Panc1 (cell line): ENCODE results near the gene NUDT16L1. TPM values are rescaled to one million over a fixed set of nuclear protein-coding genes. Genes with fewer than 3 reads are reported as not detected.

ENCODE experiments used
- ATAC-seq: fragments of 200-7000 bp; cut with Tn5 transposase; 2 replicates; pipeline ENCODE4 v1.9.1; 2020; ENCODE audit warnings: mild to moderate bottlenecking, moderate library complexity
- BruUV-seq: library from RNA; stranded (reverse); fragments of 400-500 nt; replicated peaks from 2 replicates; lab custom pipeline; 2021; lab: Mats Ljungman, UMichigan
- CTCF ChIA-PET: fragments of 300-600 bp; sonication (Branson Sonifier 250); formaldehyde crosslinking; loops from one replicate; lab custom pipeline; 2022; ENCODE audit warnings: antibody characterized with exemption; lab: Charles Lee
- POLR2A ChIA-PET: fragments of 300-600 bp; sonication (Branson Sonifier 250); formaldehyde crosslinking; loops from one replicate; lab custom pipeline; 2022; ENCODE audit warnings: antibody characterized with exemption; lab: Charles Lee
- DNase-seq: peaks from one replicate; pipeline ENCODE4 v3.0.0-alpha.2; 2010; ENCODE audit warnings: low read depth, low spot score
- H3K27ac ChIP-seq: 2 replicates; pipeline ENCODE4 v1.5.1; 2011; ENCODE audit warnings: mild to moderate bottlenecking, low read length, inconsistent platforms
- H3K27me3 ChIP-seq: fragments of 200-500 bp; sonication (Bioruptor generic); 2 replicates; pipeline ENCODE4 v1.6.0; 2014; ENCODE audit warnings: low read length, inconsistent platforms; ENCODE audit not compliant: control insufficient read depth, insufficient read depth
- H3K36me3 ChIP-seq: fragments of 200-500 bp; sonication (Bioruptor generic); 2 replicates; pipeline ENCODE4 v1.5.1; 2014; ENCODE audit warnings: inconsistent platforms, mild to moderate bottlenecking, low read length, moderate library complexity; ENCODE audit not compliant: control insufficient read depth, insufficient read depth
- H3K4me1 ChIP-seq: 2 replicates; pipeline ENCODE4 v1.5.1; 2011; ENCODE audit warnings: inconsistent platforms, mild to moderate bottlenecking, low read length, moderate library complexity; ENCODE audit not compliant: control insufficient read depth, insufficient read depth
- H3K4me3 ChIP-seq, 2 experiments: 2 replicates each; pipeline ENCODE4 v1.5.1; 2011 to 2012; ENCODE audit warnings: low read depth in 2 of 2, low read length in 2 of 2, mild to moderate bottlenecking in 2 of 2, inconsistent platforms in 1 of 2, moderate library complexity in 1 of 2
- H3K9me3 ChIP-seq: fragments of 200-500 bp; sonication (Bioruptor generic); 2 replicates; pipeline ENCODE4 v1.5.1; 2014; ENCODE audit warnings: low read depth, mild to moderate bottlenecking, inconsistent platforms, low read length, moderate library complexity; ENCODE audit not compliant: control insufficient read depth, insufficient read depth
- POLR2AphosphoS5 ChIP-seq: IDR thresholded peaks from 2 replicates; pipeline ENCODE4 v1.6.1; 2012; ENCODE audit warnings: mild to moderate bottlenecking, low read depth, low read length, moderate library complexity
- SIN3A ChIP-seq: IDR thresholded peaks from 2 replicates; pipeline ENCODE4 v1.6.1; 2012; ENCODE audit warnings: low read depth, mild to moderate bottlenecking, low read length, moderate library complexity, borderline replicate concordance; ENCODE audit not compliant: insufficient read depth
- TCF7L2 ChIP-seq: IDR thresholded peaks from 2 replicates; pipeline ENCODE4 v1.6.1; 2011; ENCODE audit warnings: mild to moderate bottlenecking, low read depth, low read length, inconsistent platforms
- in situ Hi-C: cut with HindIII; loops from 2 replicates; pipeline ENCODE4 v1.10.0; 2016; ENCODE audit warnings: low sequenced_read_pairs, low pct_unique_long_range_greater_than_20kb
- intact Hi-C: fragments of 100-400 bp; cut with micrococcal nuclease; formaldehyde crosslinking; loops from one replicate; pipeline ENCODE4 v1.10.0; 2022; ENCODE audit not compliant: unreplicated experiment
- microRNA-seq: library from miRNA; unstranded; fragments of <30 nt; microRNA quantifications from one replicate; pipeline ENCODE4 v1.1.0, GENCODE V29; 2020; ENCODE audit not compliant: unreplicated experiment
- total RNA-seq: library from RNA; stranded (reverse); gene quantifications from one replicate; pipeline ENCODE4 v1.2.1, GENCODE V29; 2021; ENCODE audit not compliant: unreplicated experiment
- TF ChIP-seq, protein P1 (sequence below), 2 experiments: IDR thresholded peaks; 2 replicates each; pipeline ENCODE4 v1.6.1; 2011 to 2012; ENCODE audit warnings: low read depth in 2 of 2, control low read depth in 1 of 2, low read length in 1 of 2, mild to moderate bottlenecking in 1 of 2, moderate library complexity in 1 of 2; ENCODE audit not compliant: insufficient read depth in 1 of 2
- TF ChIP-seq, protein P2 (sequence below): fragments of 450-650 bp; IDR thresholded peaks from 2 replicates; pipeline ENCODE4 v1.5.1; 2017; ENCODE audit warnings: mild to moderate bottlenecking

NUDT16L1 gene
- total RNA-seq, 1 experiment from 2014 or later = 42.9 TPM

DNA sequence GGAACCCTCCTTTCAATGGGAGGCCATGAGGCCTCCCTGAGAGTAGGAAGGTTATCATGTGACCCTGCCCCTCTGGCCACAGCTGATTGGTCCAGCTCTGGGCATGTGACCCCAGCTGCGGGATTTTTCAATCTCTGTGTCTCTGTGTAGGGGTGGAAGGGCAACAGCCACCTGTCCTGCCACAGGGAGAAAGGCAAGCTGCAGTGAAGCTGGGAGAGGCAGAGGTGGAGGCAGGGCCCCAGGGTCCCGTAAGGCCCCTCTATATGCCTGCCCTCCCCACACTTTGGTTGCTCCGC, 51.9 kb downstream of the NUDT16L1 start:
- no peaks in the 10 kb centered on the region for H3K4me1 ChIP-seq
- POLR2A ChIA-PET = no interaction called here
- no TSS peak for BruUV-seq
- H3K27me3 ChIP-seq = no peaks in the 10 kb centered on the region
- TF ChIP-seq POLR2AphosphoS5 (no peak), SIN3A (no peak), TCF7L2 (no peak)
- TF ChIP-seq, protein P1, sequence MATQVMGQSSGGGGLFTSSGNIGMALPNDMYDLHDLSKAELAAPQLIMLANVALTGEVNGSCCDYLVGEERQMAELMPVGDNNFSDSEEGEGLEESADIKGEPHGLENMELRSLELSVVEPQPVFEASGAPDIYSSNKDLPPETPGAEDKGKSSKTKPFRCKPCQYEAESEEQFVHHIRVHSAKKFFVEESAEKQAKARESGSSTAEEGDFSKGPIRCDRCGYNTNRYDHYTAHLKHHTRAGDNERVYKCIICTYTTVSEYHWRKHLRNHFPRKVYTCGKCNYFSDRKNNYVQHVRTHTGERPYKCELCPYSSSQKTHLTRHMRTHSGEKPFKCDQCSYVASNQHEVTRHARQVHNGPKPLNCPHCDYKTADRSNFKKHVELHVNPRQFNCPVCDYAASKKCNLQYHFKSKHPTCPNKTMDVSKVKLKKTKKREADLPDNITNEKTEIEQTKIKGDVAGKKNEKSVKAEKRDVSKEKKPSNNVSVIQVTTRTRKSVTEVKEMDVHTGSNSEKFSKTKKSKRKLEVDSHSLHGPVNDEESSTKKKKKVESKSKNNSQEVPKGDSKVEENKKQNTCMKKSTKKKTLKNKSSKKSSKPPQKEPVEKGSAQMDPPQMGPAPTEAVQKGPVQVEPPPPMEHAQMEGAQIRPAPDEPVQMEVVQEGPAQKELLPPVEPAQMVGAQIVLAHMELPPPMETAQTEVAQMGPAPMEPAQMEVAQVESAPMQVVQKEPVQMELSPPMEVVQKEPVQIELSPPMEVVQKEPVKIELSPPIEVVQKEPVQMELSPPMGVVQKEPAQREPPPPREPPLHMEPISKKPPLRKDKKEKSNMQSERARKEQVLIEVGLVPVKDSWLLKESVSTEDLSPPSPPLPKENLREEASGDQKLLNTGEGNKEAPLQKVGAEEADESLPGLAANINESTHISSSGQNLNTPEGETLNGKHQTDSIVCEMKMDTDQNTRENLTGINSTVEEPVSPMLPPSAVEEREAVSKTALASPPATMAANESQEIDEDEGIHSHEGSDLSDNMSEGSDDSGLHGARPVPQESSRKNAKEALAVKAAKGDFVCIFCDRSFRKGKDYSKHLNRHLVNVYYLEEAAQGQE (IDR thresholded peaks at IDR 0.05; ENCODE audit: insufficient read depth in 1 of 2, low read depth in 2 of 2, low read length in 1 of 2) = no peak
- TF ChIP-seq, protein P2, sequence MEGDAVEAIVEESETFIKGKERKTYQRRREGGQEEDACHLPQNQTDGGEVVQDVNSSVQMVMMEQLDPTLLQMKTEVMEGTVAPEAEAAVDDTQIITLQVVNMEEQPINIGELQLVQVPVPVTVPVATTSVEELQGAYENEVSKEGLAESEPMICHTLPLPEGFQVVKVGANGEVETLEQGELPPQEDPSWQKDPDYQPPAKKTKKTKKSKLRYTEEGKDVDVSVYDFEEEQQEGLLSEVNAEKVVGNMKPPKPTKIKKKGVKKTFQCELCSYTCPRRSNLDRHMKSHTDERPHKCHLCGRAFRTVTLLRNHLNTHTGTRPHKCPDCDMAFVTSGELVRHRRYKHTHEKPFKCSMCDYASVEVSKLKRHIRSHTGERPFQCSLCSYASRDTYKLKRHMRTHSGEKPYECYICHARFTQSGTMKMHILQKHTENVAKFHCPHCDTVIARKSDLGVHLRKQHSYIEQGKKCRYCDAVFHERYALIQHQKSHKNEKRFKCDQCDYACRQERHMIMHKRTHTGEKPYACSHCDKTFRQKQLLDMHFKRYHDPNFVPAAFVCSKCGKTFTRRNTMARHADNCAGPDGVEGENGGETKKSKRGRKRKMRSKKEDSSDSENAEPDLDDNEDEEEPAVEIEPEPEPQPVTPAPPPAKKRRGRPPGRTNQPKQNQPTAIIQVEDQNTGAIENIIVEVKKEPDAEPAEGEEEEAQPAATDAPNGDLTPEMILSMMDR = no peak
- intact Hi-C loops (no loop called here), in situ Hi-C loops (no loop called here)
- H3K36me3 ChIP-seq = no peaks in the 10 kb centered on the region
- no peaks in the 10 kb centered on the region for H3K9me3 ChIP-seq
- no peak overlapping the region for H3K27ac ChIP-seq
- H3K4me3 ChIP-seq = no peak overlapping the region
- CTCF ChIA-PET = no interaction called here
- DNase-seq (no peak), ATAC-seq (no peak)

Small RNAs within 50 kb of the gene (microRNA-seq; reads per million reads assigned to microRNA genes)
- gene MIR6769A = not detected

Other genes with a start within 250 kb of the NUDT16L1 start
- gene NMRAL1, start 218.9 kb upstream of the NUDT16L1 start, total RNA-seq = 109 TPM
- 72.6 TPM for gene HMOX2, start 217.2 kb upstream of the NUDT16L1 start, total RNA-seq
- gene CDIP1, start 154.8 kb upstream of the NUDT16L1 start, total RNA-seq = 26.8 TPM
- gene C16orf96, start 137.2 kb upstream of the NUDT16L1 start, total RNA-seq = 0.15 TPM
- gene UBALD1, start 78.7 kb upstream of the NUDT16L1 start, total RNA-seq = 29.9 TPM
- 59.7 TPM for gene MGRN1, start 68.7 kb upstream of the NUDT16L1 start, total RNA-seq
- 26.6 TPM for gene ANKS3, start 40.7 kb downstream of the NUDT16L1 start, total RNA-seq
- 2.3 TPM for gene DNAAF8, start 41.0 kb downstream of the NUDT16L1 start, total RNA-seq
- 25.8 TPM for gene ZNF500, start 73.6 kb downstream of the NUDT16L1 start, total RNA-seq
- not detected for gene SEPTIN12, start 94.8 kb downstream of the NUDT16L1 start, total RNA-seq
- not detected for gene SMIM22, start 101.8 kb downstream of the NUDT16L1 start, total RNA-seq
- gene ROGDI, start 109.1 kb downstream of the NUDT16L1 start, total RNA-seq = 31.9 TPM
- 111 TPM for gene GLYR1, start 153.7 kb downstream of the NUDT16L1 start, total RNA-seq
- 63.1 TPM for gene UBN1, start 153.9 kb downstream of the NUDT16L1 start, total RNA-seq
- 89.4 TPM for gene PPL, start 243.6 kb downstream of the NUDT16L1 start, total RNA-seq